Activated CD8-positive, alpha-beta memory T cell treated with anti-CD3 and anti-CD28 coated beads, Interleukin-2, amount 50 U/mL, for 1 hour (primary cell): ENCODE data around the gene GSDME.

Experiments used
- DNase-seq: peaks from one replicate; pipeline ENCODE4 v3.0.0-alpha.2; 2020; ENCODE audit errors: extremely low read depth

The GSDME gene

GRCh38 chr7:24769851-24770250 is 12.6 kb upstream of the GSDME start:
- no peak for DNase-seq

- no peak for DNase-seq
These were observed 12.0 kb upstream of the GSDME start for GRCh38 chr7:24769014-24769830.

DNA sequence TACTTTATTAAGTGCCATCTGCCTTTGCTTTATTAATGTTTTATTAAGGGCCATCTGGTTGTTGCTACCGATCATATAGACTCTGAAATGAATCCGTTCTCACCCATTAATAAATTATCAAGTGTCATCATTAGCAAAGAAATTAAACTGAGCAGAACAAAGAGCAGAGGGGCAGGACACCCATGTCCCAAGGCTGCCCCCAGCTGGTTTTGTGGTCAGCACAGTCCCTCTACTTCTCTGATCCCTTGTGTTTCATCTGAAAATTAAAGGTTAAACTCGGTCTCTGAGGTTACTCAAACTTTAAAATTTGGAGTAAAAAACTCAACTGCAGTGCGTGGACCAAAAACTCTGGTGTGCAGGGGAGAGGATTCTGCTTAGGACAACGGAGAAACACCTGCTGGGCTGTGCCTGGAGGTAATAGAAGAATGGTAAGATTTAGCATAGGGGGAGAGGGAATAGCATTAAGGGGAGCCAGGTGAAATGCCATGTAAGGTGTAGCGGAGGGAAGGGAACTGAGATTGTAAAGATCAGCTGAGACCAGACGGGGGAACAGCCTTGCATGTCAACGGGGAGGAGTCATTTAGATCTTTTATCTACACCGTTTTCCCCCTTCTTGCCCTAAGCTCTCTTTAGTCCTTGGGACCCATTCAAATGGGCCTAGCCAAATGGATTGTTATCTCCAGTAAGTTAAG is 10.8 kb upstream of the GSDME start:
- no peak for DNase-seq

DNA sequence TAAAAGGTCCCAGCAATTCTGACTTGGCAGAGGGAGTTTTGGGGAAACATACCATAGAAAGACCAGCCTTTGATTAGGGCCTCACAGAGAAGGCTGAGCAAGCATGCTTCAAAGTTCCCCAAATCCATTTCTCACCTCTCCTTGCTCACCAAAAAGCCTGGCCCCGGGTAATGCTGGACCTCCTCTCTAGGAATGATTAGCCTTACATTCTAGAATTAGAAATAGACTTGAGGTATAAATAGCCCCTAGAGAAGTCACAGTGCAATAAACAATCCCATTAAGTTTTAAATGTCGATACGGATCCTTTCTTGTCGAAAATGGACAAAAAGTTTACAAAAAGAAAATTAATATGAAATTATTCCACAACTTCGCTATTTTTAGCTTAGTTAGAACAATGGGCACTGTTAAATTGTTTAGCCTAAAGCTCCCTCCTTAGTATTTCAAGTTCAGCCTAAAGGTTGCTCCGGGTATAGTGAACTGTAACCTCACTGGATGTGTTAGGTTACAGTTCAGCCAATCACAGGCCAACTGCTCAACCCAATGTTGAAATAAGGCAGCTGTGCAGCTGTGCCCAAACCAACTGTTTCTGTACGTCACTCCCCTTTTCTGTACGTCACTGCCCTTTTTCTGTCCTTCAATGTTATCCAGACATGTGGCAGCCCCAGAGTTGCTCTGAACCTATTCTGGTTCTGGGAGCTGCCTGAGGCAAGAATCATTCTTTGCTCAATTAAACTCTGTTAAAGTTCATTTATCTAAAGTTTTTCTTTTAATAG is 7.9 kb upstream of the GSDME start:
- no peak for DNase-seq

DNA sequence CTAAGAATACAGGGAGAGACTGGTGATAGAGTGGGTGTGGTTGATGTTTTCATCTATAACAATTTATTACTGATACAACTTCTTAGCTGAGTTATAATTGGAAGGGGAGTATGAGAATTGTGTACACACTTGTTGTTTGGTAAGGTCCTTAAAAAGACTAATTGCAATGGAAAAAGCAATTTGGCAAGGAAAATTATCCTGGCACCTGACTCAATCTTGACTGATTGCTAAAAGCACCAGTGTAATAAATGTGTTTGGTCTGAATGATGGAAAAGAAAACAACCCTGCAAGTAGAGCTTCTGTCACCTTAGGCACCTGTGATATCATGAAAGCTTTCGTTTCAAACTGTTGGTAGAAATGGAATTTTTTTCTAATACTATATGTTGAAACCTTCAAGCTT is 6.7 kb upstream of the GSDME start:
- DNase-seq: no peak

DNA sequence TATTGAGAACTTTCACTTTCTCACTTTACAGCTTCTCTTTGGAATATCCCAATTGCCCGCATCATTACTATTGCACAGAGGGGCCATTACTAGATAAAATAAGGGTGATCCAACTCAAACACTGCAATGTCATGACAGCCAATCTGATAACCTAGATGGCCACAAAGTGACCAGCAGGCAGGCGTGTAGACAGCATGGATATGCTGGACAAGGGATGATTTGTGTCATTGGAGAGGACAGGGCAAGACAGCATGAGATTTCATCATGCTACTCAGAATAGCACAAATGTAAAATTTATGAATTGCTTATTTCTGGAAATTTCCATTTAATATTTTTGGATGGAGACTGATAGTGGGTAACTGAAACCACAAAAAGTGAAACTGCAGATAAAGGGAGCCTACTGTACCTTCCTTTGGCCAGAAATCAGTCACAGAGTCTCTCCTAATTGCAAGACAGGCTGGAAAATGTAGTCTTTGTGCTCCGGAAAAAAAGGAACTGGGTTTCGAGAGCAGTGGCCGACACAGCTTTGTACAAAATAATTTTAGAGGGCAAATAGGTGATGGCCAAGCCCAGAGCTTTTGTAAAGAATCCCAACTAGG is 6.1 kb upstream of the GSDME start:
- DNase-seq: no peak

GRCh38 chr7:24762771-24763170 is 5.5 kb upstream of the GSDME start:
- no peak for DNase-seq

GRCh38 chr7:24760968-24761367 is 3.7 kb upstream of the GSDME start:
- DNase-seq: no peak

DNA sequence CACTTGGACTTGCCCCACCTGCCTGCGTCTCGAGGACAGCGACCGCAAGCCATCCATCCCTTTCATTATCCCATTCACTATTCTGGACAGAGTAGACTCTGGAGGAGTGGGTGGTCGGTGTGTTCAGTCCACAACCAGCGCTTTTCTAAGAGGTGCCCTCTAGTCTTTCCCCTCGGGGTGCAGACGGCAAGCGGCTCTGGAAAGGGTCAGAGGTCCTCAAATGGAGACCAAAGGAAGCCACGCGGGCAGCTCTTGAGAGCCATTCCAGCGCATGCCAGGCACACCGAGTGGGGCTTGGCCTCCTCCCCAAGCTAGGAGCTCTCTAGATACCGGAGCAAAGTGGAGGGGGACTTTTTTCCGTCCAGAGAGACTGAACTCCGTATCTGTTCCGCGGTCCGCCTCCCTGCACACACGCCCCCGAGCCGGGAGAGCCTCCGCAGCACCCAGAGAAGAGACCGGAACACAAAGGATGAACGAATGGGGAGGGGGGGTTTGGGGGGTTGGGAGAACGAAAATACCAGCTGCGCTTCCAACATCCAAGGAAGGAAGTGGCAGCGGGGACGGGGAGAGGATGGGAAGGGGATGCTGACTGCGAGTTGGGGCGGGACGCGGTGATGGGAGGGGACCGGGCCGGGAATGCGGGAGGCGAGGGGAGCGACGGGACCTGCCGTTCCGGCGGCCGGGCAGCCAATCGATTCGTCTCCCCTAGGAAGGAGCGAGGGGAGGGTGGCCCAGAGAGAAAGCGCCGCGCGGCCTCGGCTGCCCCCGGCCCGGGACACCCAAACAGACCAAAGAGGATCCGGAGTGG is 515 bp downstream of the GSDME start:
- no peak for DNase-seq

GRCh38 chr7:24755541-24756407 is 1.5 kb downstream of the GSDME start:
- DNase-seq: no peak

DNA sequence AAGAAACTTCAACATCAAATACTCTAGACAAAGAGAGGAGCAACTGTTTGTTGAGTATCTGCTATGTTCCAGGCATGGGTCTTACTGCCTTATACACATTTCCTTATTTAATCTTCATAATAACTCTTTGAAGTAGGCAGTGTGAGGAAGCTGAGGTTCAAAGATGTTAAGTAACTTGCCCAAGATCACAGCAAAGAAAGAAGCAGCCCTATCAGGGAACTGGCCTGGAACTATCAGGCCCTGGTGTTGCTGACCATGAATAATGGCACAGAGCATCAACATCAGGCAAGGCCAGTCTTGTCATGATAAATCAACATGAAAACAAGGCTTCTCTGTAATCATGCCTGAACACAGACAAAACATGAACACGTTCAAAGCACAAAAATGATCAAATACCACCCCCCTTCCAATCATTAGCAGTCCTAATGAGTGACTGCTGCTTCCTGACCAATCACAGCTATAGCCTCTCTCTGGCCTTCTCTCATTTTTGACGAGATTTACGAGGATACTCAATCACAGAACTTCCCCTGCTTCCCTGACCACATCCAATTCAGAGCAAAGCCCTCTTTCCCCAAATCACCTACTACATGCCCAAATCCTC is 2.3 kb downstream of the GSDME start:
- no peak for DNase-seq

DNA sequence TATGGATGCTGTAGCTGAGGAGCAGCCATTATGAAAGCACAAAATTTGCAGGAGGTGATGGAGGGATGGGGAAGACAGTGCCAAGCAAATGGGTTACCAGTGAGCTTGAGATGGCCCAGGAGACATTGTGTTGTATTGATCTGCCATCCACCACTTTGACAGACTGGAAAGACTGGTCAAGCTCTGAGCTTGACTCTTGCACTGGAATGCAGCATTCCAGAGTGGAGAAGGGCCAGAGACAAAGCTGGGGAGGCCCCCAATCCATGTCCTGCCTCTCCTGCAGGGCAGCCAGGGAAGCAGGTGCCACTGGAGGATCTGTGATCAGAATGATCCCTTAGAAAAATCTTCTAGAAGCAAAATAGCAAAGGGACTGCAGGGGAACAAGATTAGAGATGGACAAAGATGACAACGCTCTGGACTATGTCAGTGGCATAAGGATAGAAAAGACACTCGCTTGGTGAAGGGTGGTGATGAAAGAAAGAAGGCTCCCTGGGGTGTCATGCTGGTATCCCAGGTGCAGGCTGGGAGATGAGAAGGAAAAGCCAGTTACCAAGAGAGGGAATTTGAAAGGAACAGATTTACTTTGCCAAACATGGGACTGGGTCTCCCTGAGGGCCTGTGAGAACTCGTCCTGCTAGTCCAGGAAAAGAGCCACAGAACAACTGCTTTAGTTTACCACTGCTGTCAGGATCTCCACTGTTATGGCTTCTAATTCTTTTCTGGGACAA is 5.0 kb downstream of the GSDME start:
- DNase-seq: no peak

GRCh38 chr7:24751484-24751883 is 5.8 kb downstream of the GSDME start:
- no peak for DNase-seq

DNA sequence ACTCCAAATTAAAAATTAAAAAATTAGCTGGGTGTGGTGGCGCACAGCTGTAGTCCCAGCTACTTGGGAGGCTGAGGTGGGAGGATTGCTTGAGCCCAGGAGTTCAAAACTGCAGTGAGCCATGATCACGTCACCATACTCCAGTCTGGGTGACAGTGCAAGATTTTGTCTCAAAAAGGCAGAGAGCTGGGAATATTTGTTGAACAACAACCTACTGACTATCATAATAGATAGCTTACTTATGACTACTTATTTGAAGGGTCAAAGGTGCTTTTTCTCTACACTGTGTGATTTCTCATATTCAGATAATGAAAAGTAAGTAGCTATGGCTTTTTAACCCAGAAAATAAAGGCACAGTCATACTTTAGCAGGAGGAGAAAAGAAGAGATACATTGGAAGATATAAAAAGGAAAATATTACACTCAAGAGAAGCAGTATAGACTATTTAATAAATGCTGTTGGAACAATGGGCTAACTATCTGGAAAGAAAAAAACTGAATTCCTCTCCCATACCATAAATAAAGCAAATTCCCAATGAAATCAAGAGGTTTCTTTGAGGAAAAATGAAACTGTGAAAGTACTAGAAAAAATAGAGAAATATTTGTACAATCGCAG is 6.7 kb downstream of the GSDME start:
- DNase-seq: no peak

DNA sequence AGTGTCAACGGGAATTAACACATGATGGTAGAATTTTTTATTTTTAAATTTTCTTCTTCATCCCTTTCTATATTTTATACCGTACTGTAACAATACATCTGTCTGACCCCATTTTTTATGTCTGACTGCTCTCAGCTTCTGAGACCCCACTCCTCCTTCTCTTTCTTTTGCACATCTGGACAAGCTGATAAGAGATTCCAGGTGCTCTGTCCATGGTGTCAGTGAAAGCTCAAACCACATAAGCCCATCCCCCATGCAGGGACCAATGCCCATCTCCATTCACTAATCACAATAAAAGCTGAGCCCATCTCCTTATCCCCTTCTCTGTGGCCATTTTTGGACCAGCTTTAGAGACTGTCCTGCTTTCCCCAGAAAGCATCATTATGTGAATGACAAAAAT is 8.7 kb downstream of the GSDME start:
- DNase-seq: no peak

DNA sequence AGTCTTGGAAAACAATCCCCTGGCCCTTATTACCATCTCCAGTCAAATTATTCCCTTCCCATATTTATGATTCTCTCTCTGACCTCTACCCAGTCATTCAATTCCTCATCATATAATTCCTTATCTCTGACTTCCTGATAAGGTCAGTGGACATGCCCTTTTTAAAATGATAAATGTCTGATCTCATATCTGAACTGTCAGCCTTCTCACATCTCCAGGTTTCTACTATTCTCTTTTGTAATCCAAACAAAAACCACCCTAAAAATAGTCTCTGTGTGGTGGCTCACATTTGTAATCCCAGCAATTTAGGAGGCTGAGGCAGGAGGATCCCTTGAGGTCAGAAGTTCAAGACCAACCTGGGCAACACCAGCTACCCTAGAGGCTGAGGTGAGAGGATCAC is 11.9 kb downstream of the GSDME start:
- DNase-seq: no peak

DNA sequence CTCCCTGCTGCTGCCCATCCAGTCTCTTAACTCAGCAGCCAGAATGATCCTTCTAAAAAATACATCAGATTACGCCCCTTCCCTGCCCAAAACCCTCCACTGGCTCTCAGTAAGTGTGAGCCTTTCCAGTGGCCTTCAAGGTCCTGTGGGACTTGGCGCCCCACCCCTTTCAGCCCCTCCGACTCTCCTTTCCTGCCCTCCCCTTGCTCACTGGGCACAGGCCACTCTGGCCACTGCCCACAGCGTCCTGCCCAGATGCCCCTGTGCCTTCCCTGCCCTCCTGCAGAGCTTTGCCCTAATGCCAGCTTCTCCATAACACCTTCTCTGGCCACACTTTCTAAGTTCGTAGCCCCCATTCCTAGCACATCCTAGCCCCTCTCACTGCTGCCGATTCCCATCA is 13.8 kb downstream of the GSDME start:
- DNase-seq: no peak

GRCh38 chr7:24742506-24743162 is 14.6 kb downstream of the GSDME start:
- no peak for DNase-seq
